Large intestine (tissue), 3 donors: ENCODE results near the gene CPED1. TPM values are rescaled to one million over a fixed set of nuclear protein-coding genes. Genes with fewer than 3 reads are reported as not detected.

Experiments
- DNase-seq, 2 donors: peaks; one replicate each; pipeline versions ENCODE4 v3.0.0 to v3.0.0-alpha.2; 2013
- H3K27ac ChIP-seq: one replicate; pipeline ENCODE4 v1.5.1; 2013; ENCODE audit warnings: low read length
- H3K27me3 ChIP-seq: 2 replicates; pipeline ENCODE4 v1.6.1; 2013; ENCODE audit warnings: low read length; ENCODE audit not compliant: control insufficient read depth, insufficient read depth
- H3K36me3 ChIP-seq: 2 replicates; pipeline ENCODE4 v1.6.1; 2013; ENCODE audit warnings: low read length; ENCODE audit not compliant: control insufficient read depth, insufficient read depth
- H3K4me1 ChIP-seq: one replicate; pipeline ENCODE4 v1.6.1; 2013; ENCODE audit warnings: low read length; ENCODE audit not compliant: control insufficient read depth, insufficient read depth
- H3K4me3 ChIP-seq: one replicate; pipeline ENCODE4 v1.5.1; 2013; ENCODE audit warnings: low read length
- H3K9me3 ChIP-seq: one replicate; pipeline ENCODE4 v1.6.1; 2013; ENCODE audit warnings: mild to moderate bottlenecking, low read depth, low read length, moderate library complexity; ENCODE audit not compliant: control insufficient read depth
- WGBS: methylation state at CpG from one replicate; pipeline ENCODE4 v1.1.5; 2013; ENCODE audit warnings: low lambda C conversion rate; ENCODE audit not compliant: insufficient coverage; 5-methylcytosine and 5-hydroxymethylcytosine counted together
- polyA plus RNA-seq: library from polyadenylated mRNA; unstranded; fragments of 120-200 nt; gene quantifications from one replicate; pipeline ENCODE4 v1.2.1, GENCODE V29; 2013

The CPED1 gene
- polyA plus RNA-seq, 1 donor: 12.1 TPM

DNA sequence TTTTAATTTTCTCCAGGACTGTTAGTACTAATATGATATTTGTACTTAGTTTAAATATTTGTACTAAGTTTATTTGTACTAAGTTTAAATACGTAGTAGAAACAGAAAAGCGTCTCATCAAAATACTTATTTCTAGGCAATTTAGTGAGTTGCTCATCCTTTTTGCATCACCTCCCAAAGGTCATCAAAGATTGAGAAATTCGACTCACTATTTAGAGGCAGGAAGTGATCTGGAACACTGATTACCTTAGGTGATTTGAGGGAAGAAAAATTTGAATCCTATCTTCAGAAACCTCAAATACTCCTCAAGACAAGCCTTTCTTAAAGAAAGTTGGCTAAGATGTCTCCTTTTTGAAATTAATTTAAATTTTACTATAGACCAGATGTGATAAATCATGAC is 354.8 kb downstream of the CPED1 start:
- no peak overlapping the region for H3K27ac ChIP-seq
- 94% methylated on average over 3 of the region's 3 CpGs for WGBS

DNA sequence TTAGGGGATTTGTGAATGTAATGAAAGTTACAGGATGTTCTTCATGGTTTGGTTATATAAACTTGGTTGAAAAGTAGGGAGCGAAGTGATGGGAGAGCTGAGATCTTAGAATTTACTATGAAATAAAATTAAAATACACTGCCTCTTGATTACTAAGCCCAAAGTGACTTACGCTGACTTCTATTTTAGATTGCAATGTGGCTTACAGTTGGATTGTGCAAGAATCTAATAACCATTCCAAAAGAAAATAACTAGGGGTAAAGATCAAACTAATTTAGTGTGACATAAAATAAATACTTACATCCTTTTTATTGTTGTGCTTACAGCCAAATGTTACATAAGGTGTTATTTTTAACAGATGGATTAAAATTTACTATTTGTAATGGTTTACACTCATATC is 355.6 kb downstream of the CPED1 start:
- no peak overlapping the region for H3K4me3 ChIP-seq
- H3K27ac ChIP-seq: no peak overlapping the region
- H3K27me3 ChIP-seq: no peaks in the 10 kb centered on the region
- H3K4me1 ChIP-seq: no peaks in the 10 kb centered on the region
- no peak for DNase-seq
- 88% methylated on average over 1 of the region's 2 CpGs for WGBS
- H3K9me3 ChIP-seq: no peaks in the 10 kb centered on the region
- H3K36me3 ChIP-seq: peaks cover 8% of the 10 kb centered on the region

More for the DNA sequence above, 354.8 kb downstream of the CPED1 start:
- H3K36me3 ChIP-seq: peaks cover 8% of the 10 kb centered on the region
- H3K27me3 ChIP-seq: no peaks in the 10 kb centered on the region
- no peak overlapping the region for H3K4me3 ChIP-seq
- H3K9me3 ChIP-seq: no peaks in the 10 kb centered on the region
- no peaks in the 10 kb centered on the region for H3K4me1 ChIP-seq
- no peak for DNase-seq

DNA sequence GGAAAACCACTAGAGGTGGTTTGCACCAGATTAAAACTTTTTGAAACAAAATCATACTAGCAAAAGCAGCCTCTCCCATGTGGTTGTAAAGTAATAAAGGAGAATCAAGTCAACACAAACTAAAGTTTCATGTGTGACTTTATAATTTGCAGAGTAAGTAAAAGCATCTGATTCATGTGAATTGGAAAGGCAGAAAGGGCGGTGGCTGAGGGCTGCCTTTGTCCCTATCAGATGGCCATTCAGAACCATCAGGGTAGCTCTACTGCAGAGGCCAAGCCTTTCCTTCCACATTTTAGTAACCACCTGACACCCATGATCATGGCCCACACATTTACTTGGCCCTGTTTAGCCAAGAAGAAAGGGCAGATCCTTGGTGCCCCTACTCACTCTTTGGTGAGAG is 356.0 kb downstream of the CPED1 start:
- Histone ChIP-seq H3K27me3 (no peaks in the 10 kb centered on the region), H3K36me3 (peaks cover 8% of the 10 kb centered on the region), H3K4me3 (no peak overlapping the region), H3K9me3 (no peaks in the 10 kb centered on the region), H3K27ac (no peak overlapping the region), H3K4me1 (no peaks in the 10 kb centered on the region)
- WGBS: no CpG with 5 or more reads among the region's 1 CpG
- DNase-seq: no peak

Other genes with a start within 250 kb of the CPED1 start
- gene TSPAN12, start 130.6 kb upstream of the CPED1 start, polyA plus RNA-seq: 99.6 TPM
- 22.6 TPM for gene ING3, start 37.9 kb upstream of the CPED1 start, polyA plus RNA-seq